CD4-positive, alpha-beta T cell treated with Interleukin-15 for 1 hour (primary cell): ENCODE results near the gene CKMT1B.
"Not testable (repeated sequence)": the region's sequence is repeated elsewhere in the genome, so short reads cannot be mapped to it uniquely, and the experiment has no call there.

Experiments used
- DNase-seq: peaks from one replicate; pipeline ENCODE4 v3.0.0-alpha.2; 2020

Gene CKMT1B

DNA sequence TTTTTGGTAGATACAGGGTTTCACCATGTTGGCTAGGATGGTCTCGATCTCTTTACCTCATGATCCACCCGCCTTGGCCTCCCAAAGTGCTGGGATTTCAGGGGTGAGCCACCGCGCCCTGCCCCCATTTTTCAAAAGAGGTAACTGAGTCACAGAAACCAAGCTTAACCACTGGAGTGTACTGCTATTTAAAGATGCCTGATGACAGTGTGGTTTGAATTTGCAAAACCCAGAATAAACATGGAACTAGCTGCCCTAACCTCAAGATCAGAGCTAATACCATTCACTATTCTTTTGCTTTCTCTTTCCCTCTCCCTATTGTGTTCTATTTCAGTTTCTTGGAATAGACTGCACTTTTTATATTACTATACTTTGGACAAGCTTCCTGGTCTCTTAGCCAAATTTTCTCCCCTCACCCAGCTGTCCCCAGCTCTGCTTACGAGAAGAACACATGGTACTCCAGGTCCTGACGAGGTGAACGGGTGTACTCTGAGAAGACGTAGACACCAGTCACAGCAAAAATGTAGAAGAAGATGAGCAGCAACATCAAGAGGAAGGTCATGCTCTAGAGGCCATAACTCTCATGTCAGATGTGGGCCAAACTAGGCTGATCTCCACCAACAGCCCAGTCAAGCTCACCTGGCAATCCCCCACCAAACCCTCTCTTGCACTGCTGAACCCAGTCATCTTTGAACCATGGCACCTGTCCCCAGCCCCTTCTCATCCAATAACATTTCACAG lies 44.8 kb downstream of the CKMT1B start:
- DNase-seq: not testable (repeated sequence)
